ENCODE measurements around the gene RBM22.

- TF ChIP-seq CTCF (IDR thresholded peaks at IDR 0.05) = no peak
- no peak for TF ChIP-seq POLR2A (IDR thresholded peaks at IDR 0.05)
Measured at GRCh38 chr5:150644058-150644457, 56.8 kb downstream of the RBM22 start.

All from tibial nerve (tissue), 3 donors.